SIG-M5 treated with dmso at 0.1 percent for 504 hours (cell line): Measurements from ENCODE around the gene GTF2IRD1.
"Not testable (repeated sequence)": the region's sequence is repeated elsewhere in the genome, so short reads cannot be mapped to it uniquely, and the experiment has no call there.

Experiments used
- DNase-seq: peaks from one replicate; lab custom pipeline; 2025; ENCODE audit not compliant: unreplicated experiment; lab: John Stamatoyannopoulos, UW

Gene GTF2IRD1

GRCh38 chr7:74489997-74490945, 36.6 kb downstream of the GTF2IRD1 start:
- DNase-seq = no peak

GRCh38 chr7:74491490-74491889, 37.8 kb downstream of the GTF2IRD1 start:
- DNase-seq = not testable (repeated sequence)

- DNase-seq = no peak
Measured at GRCh38 chr7:74493295-74493694, 39.6 kb downstream of the GTF2IRD1 start.

- no peak for DNase-seq
Measured at GRCh38 chr7:74494076-74494548, 40.4 kb downstream of the GTF2IRD1 start.

- no peak for DNase-seq
Measured at GRCh38 chr7:74495112-74496086, 41.7 kb downstream of the GTF2IRD1 start.

- no peak for DNase-seq
Measured at GRCh38 chr7:74496272-74496671, 42.6 kb downstream of the GTF2IRD1 start.

- not testable (repeated sequence) for DNase-seq
Measured at GRCh38 chr7:74496773-74497172, 43.1 kb downstream of the GTF2IRD1 start.

- no peak for DNase-seq
Measured at GRCh38 chr7:74498354-74498753, 44.6 kb downstream of the GTF2IRD1 start.

GRCh38 chr7:74498996-74499834, 45.5 kb downstream of the GTF2IRD1 start:
- no peak for DNase-seq

- no peak for DNase-seq
Measured at GRCh38 chr7:74499835-74500388, 46.2 kb downstream of the GTF2IRD1 start.

GRCh38 chr7:74501298-74501697, 47.6 kb downstream of the GTF2IRD1 start:
- no peak for DNase-seq

GRCh38 chr7:74502216-74502891, 48.6 kb downstream of the GTF2IRD1 start:
- peak; percentile 7 for DNase-seq

- no peak for DNase-seq
Measured at GRCh38 chr7:74503061-74503460, 49.4 kb downstream of the GTF2IRD1 start.

GRCh38 chr7:74503943-74504342, 50.2 kb downstream of the GTF2IRD1 start:
- no peak for DNase-seq

- DNase-seq = no peak
Measured at GRCh38 chr7:74505471-74506324, 52.0 kb downstream of the GTF2IRD1 start.

- no peak for DNase-seq
Measured at GRCh38 chr7:74506325-74506724, 52.6 kb downstream of the GTF2IRD1 start.

GRCh38 chr7:74507538-74508319, 54.0 kb downstream of the GTF2IRD1 start:
- DNase-seq = no peak

- DNase-seq = not testable (repeated sequence)
Measured at GRCh38 chr7:74509453-74509852, 55.7 kb downstream of the GTF2IRD1 start.
